H9 (cell line): ENCODE data around the gene FST. TPM values are rescaled to one million over a fixed set of nuclear protein-coding genes. Genes with fewer than 3 reads are reported as not detected.

Experiments
- DNase-seq: peaks from one replicate; pipeline ENCODE4 v3.0.0-alpha.2; 2017
- H2AFZ ChIP-seq: one replicate; pipeline ENCODE4 v1.6.1; 2013; ENCODE audit warnings: mild to moderate bottlenecking, low read length, control low read depth, moderate library complexity
- H2AK5ac ChIP-seq: 2 replicates; pipeline ENCODE4 v1.6.1; 2013; ENCODE audit warnings: low read length, control low read depth, mixed read lengths; ENCODE audit not compliant: insufficient read length
- H2BK120ac ChIP-seq: one replicate; pipeline ENCODE4 v1.6.1; 2013; ENCODE audit warnings: low read depth, mild to moderate bottlenecking, low read length, control low read depth, inconsistent platforms; ENCODE audit not compliant: poor library complexity, severe bottlenecking
- H2BK12ac ChIP-seq: 2 replicates; pipeline ENCODE4 v1.6.1; 2013; ENCODE audit warnings: low read length, control low read depth, mixed read lengths, low read depth; ENCODE audit not compliant: insufficient read length
- H2BK15ac ChIP-seq: 2 replicates; pipeline ENCODE4 v1.6.1; 2013; ENCODE audit warnings: low read depth, low read length, control low read depth
- H2BK20ac ChIP-seq: one replicate; pipeline ENCODE4 v1.6.1; 2013; ENCODE audit warnings: low read depth, mild to moderate bottlenecking, low read length, control low read depth, inconsistent platforms; ENCODE audit not compliant: poor library complexity, severe bottlenecking
- H2BK5ac ChIP-seq: 2 replicates; pipeline ENCODE4 v1.6.1; 2013; ENCODE audit warnings: low read length, control low read depth, mixed read lengths; ENCODE audit not compliant: insufficient read length
- H3K14ac ChIP-seq: 2 replicates; pipeline ENCODE4 v1.6.1; 2013; ENCODE audit warnings: low read length, control low read depth; ENCODE audit not compliant: insufficient read depth
- H3K18ac ChIP-seq: 2 replicates; pipeline ENCODE4 v1.6.1; 2013; ENCODE audit warnings: low read depth, mild to moderate bottlenecking, mixed read lengths, low read length, control low read depth; ENCODE audit not compliant: insufficient read length
- H3K23ac ChIP-seq: 2 replicates; pipeline ENCODE4 v1.6.1; 2013; ENCODE audit warnings: low read length, control low read depth, mixed read lengths, low read depth; ENCODE audit not compliant: insufficient read length
- H3K23me2 ChIP-seq: 2 replicates; pipeline ENCODE4 v1.6.1; 2013; ENCODE audit warnings: low read depth, mild to moderate bottlenecking, mixed read lengths, low read length, control low read depth; ENCODE audit not compliant: insufficient read length, poor library complexity, severe bottlenecking
- H3K27ac ChIP-seq: 2 replicates; pipeline ENCODE4 v1.5.1; 2013; ENCODE audit warnings: low read length, control low read depth, mixed read lengths, low read depth; ENCODE audit not compliant: insufficient read length
- H3K27me3 ChIP-seq: 2 replicates; pipeline ENCODE4 v1.6.1; 2013; ENCODE audit warnings: low read length, control low read depth, inconsistent platforms; ENCODE audit not compliant: insufficient read depth
- H3K4ac ChIP-seq: 2 replicates; pipeline ENCODE4 v1.6.1; 2013; ENCODE audit warnings: low read depth, mild to moderate bottlenecking, control low read depth, inconsistent platforms, low read length, moderate library complexity
- H3K4me1 ChIP-seq: 2 replicates; pipeline ENCODE4 v1.6.1; 2013; ENCODE audit warnings: low read length, control low read depth, inconsistent platforms; ENCODE audit not compliant: insufficient read depth
- H3K4me2 ChIP-seq: 2 replicates; pipeline ENCODE4 v1.6.1; 2013; ENCODE audit warnings: low read length, control low read depth, mixed read lengths; ENCODE audit not compliant: insufficient read length, insufficient read depth
- H3K56ac ChIP-seq: 2 replicates; pipeline ENCODE4 v1.6.1; 2013; ENCODE audit warnings: low read depth, mild to moderate bottlenecking, mixed read lengths, low read length, control low read depth; ENCODE audit not compliant: insufficient read length
- H3K79me1 ChIP-seq: 2 replicates; pipeline ENCODE4 v1.6.1; 2013; ENCODE audit warnings: low read depth, mild to moderate bottlenecking, moderate library complexity, low read length, control low read depth, inconsistent platforms; ENCODE audit not compliant: insufficient read depth, poor library complexity, severe bottlenecking
- H3K79me2 ChIP-seq: 2 replicates; pipeline ENCODE4 v1.6.1; 2013; ENCODE audit warnings: low read length, control low read depth, inconsistent platforms; ENCODE audit not compliant: insufficient read depth
- H3K9ac ChIP-seq: 2 replicates; pipeline ENCODE4 v1.6.1; 2013; ENCODE audit warnings: low read length, control low read depth, mixed read lengths; ENCODE audit not compliant: insufficient read length; ENCODE audit errors: extremely low read depth
- H3K9me3 ChIP-seq: one replicate; pipeline ENCODE4 v1.6.1; 2013; ENCODE audit warnings: low read depth, low read length, inconsistent platforms; ENCODE audit not compliant: control insufficient read depth
- H3T11ph ChIP-seq: one replicate; pipeline ENCODE4 v1.6.1; 2013; ENCODE audit warnings: mild to moderate bottlenecking, low read length, control low read depth, inconsistent platforms
- H4K20me1 ChIP-seq: one replicate; pipeline ENCODE4 v1.6.1; 2013; ENCODE audit not compliant: control insufficient read depth, insufficient read length, insufficient read depth
- H4K5ac ChIP-seq: 2 replicates; pipeline ENCODE4 v1.6.1; 2013; ENCODE audit warnings: low read depth, mild to moderate bottlenecking, mixed read lengths, low read length, control low read depth; ENCODE audit not compliant: insufficient read length
- H4K8ac ChIP-seq: replicated peaks from 2 replicates; pipeline ENCODE4 v1.6.1; 2013; ENCODE audit warnings: low read length, control low read depth, mixed read lengths, low read depth; ENCODE audit not compliant: insufficient read length
- H4K91ac ChIP-seq: 2 replicates; pipeline ENCODE4 v1.6.1; 2013; ENCODE audit warnings: low read depth, mild to moderate bottlenecking, moderate library complexity, mixed read lengths, low read length, control low read depth; ENCODE audit not compliant: insufficient read length
- H3K27ac Mint-ChIP-seq, 3 experiments: 2 replicates in 2 of 3; 3 replicates in 1 of 3; pipeline ENCODE4 v1.8.0; 2020 to 2021; ENCODE audit warnings: mixed read lengths in 3 of 3, mild to moderate bottlenecking in 1 of 3, moderate library complexity in 1 of 3
- H3K27me3 Mint-ChIP-seq: 2 replicates; pipeline ENCODE4 v1.8.0; 2021; ENCODE audit warnings: low read depth, mild to moderate bottlenecking, moderate library complexity, mixed read lengths
- H3K36me3 Mint-ChIP-seq, 3 experiments: 2 replicates in 2 of 3; 3 replicates in 1 of 3; pipeline ENCODE4 v1.8.0; 2020 to 2021; ENCODE audit warnings: low read depth in 3 of 3, mixed read lengths in 3 of 3; ENCODE audit not compliant: insufficient read depth in 1 of 3
- H3K4me1 Mint-ChIP-seq, 2 experiments: 2 replicates each; pipeline ENCODE4 v1.8.0; 2020; ENCODE audit warnings: mixed read lengths in 2 of 2
- H3K4me3 Mint-ChIP-seq, 2 experiments: 2 replicates in 1 of 2; 3 replicates in 1 of 2; pipeline ENCODE4 v1.8.0; 2020 to 2021; ENCODE audit warnings: mild to moderate bottlenecking in 2 of 2, mixed read lengths in 2 of 2, moderate library complexity in 1 of 2
- H3K9me3 Mint-ChIP-seq, 2 experiments: 2 replicates in 1 of 2; 3 replicates in 1 of 2; pipeline ENCODE4 v1.8.0; 2020; ENCODE audit warnings: mild to moderate bottlenecking in 2 of 2, mixed read lengths in 2 of 2, moderate library complexity in 1 of 2
- CTCF ChIP-seq: fragments of 200-600 bp; sonication (generic); conservative IDR thresholded peaks from 3 replicates; pipeline ENCODE4 v1.8.0; 2021; ENCODE audit warnings: antibody characterized with exemption, mild to moderate bottlenecking
- WGBS: extraction: QIAGEN DNeasy Blood & Tissue Kit; methylation state at CpG from one replicate; pipeline ENCODE4 v1.1.7; 2013; ENCODE audit warnings: missing lambda C conversion rate, low lambda C conversion rate, mixed read lengths; ENCODE audit not compliant: insufficient read length; ENCODE audit errors: extremely low coverage; 5-methylcytosine and 5-hydroxymethylcytosine counted together
- total RNA-seq: library from RNA; stranded (reverse); gene quantifications from 2 replicates; pipeline ENCODE4 v1.2.1, GENCODE V29; 2021

FST gene
- total RNA-seq, 1 experiment from 2014 or later, result 111 TPM

DNA sequence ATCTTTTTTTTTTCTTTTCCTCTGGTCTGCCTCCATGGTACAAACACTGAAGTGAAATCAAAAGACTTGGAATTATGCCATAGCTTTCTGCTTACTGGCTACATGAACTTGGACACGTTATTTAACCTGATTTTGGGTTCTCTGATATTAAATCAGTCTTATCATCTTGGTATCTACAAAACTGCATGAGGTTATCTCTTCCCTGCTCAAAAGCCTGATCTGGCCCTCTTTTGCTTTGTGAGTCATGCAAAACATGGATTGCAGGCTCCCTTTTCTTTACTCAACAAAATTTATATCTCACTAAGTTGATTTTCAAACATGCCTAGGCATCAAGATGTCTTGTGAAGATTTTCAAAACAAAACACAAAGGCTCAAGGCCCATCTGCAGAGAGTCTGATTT, 45.9 kb upstream of the FST start:
- Histone ChIP-seq H3K79me1 (no peaks in the 10 kb centered on the region), H3K56ac (no peak overlapping the region), H2AFZ (no peak overlapping the region), H2BK20ac (no peak overlapping the region), H3K4me2 (no peak overlapping the region), H2AK5ac (no peak overlapping the region), H3K27me3 (no peaks in the 10 kb centered on the region), H3K4ac (no peak overlapping the region), H4K5ac (no peak overlapping the region), H4K20me1 (no peaks in the 10 kb centered on the region), H2BK5ac (no peak overlapping the region), H3T11ph (no peak overlapping the region), H3K14ac (no peak overlapping the region), H3K4me1 (no peaks in the 10 kb centered on the region), H2BK15ac (no peak overlapping the region), H3K18ac (no peak overlapping the region), H3K23ac (no peak overlapping the region), H3K27ac (no peak overlapping the region), H4K91ac (no peak overlapping the region), H3K23me2 (no peaks in the 10 kb centered on the region), H3K79me2 (no peaks in the 10 kb centered on the region), H3K9me3 (no peaks in the 10 kb centered on the region), H2BK12ac (no peak overlapping the region), H4K8ac (no peak overlapping the region), H3K9ac (no peak overlapping the region), H2BK120ac (no peak overlapping the region)
- no peak for TF ChIP-seq CTCF
- Mint-ChIP-seq H3K4me1 (peaks cover 0 to 3% of the 10 kb centered on the region in 2 experiments; a peak in 2 of 4 replicates), H3K36me3 (no peaks in the 10 kb centered on the region), H3K27ac (no peak overlapping the region), H3K9me3 (no peaks in the 10 kb centered on the region), H3K4me3 (no peak overlapping the region; a peak in 1 of 5 replicates), H3K27me3 (no peaks in the 10 kb centered on the region)
- no peak for DNase-seq
- no CpG with 5 or more reads among the region's 1 CpG for WGBS
